Cardiac muscle cell (in vitro differentiated cells and primary cell): ENCODE data around the gene PTBP1. TPM values are rescaled to one million over a fixed set of nuclear protein-coding genes. Genes with fewer than 3 reads are reported as not detected.

Source experiments
- DNase-seq, 2 donors: peaks; one replicate each; pipeline versions ENCODE4 v3.0.0 to v3.0.0-alpha.2; 2010 to 2017; ENCODE audit warnings: low read depth in 1 of 2, low spot score in 1 of 2
- H3K27ac ChIP-seq: fragments of 200-600 bp; sonication (generic); 2 replicates; pipeline ENCODE4 v1.5.1; 2016
- H3K27me3 ChIP-seq: fragments of 200-600 bp; sonication (generic); 2 replicates; pipeline ENCODE4 v1.6.0; 2016; ENCODE audit warnings: control low read depth
- H3K36me3 ChIP-seq: fragments of 200-600 bp; sonication (generic); 2 replicates; pipeline ENCODE4 v1.5.1; 2016; ENCODE audit warnings: control low read depth
- H3K4me1 ChIP-seq: fragments of 200-600 bp; sonication (generic); 2 replicates; pipeline ENCODE4 v1.8.1; 2017; ENCODE audit warnings: low read depth, mild to moderate bottlenecking, mixed run types
- H3K4me3 ChIP-seq: fragments of 200-600 bp; sonication (generic); 2 replicates; pipeline ENCODE4 v1.5.1; 2016; ENCODE audit warnings: mild to moderate bottlenecking
- H3K9me3 ChIP-seq: fragments of 200-600 bp; sonication (generic); 2 replicates; pipeline ENCODE4 v1.5.1; 2017; ENCODE audit warnings: low read depth, mild to moderate bottlenecking, control low read depth
- CTCF ChIP-seq: IDR thresholded peaks from 2 replicates; pipeline ENCODE4 v1.5.1; 2012; ENCODE audit warnings: low read depth, mild to moderate bottlenecking, low read length
- polyA plus RNA-seq: library from polyadenylated mRNA; unstranded; fragments of >200 nt; fragmentation: Nextera tagmentation; extraction: Ambion mirVana; gene quantifications from 2 replicates; pipeline ENCODE4 v1.2.1, GENCODE V29; 2016
- total RNA-seq: library from RNA; depleted of rRNA; stranded (reverse); fragments of >200 nt; gene quantifications from 2 replicates; pipeline ENCODE4 v1.2.3, GENCODE V29; 2016

The PTBP1 gene
- total and polyA plus RNA-seq, 2 experiments from 2014 or later, result 92.7 to 110 TPM

GRCh38 chr19:757811-758668 is 39.2 kb upstream of the PTBP1 start:
- H3K27me3 ChIP-seq, result no peaks in the 10 kb centered on the region
- no peak overlapping the region for H3K27ac ChIP-seq
- no peak for DNase-seq
- H3K4me3 ChIP-seq, result no peak overlapping the region
- H3K36me3 ChIP-seq, result no peaks in the 10 kb centered on the region
- no peak for TF ChIP-seq CTCF
- no peaks in the 10 kb centered on the region for H3K9me3 ChIP-seq
- H3K4me1 ChIP-seq, result no peaks in the 10 kb centered on the region

GRCh38 chr19:763181-763580 is 34.1 kb upstream of the PTBP1 start:
- DNase-seq, result no peak
- TF ChIP-seq CTCF, result no peak
- Histone ChIP-seq H3K27me3 (no peaks in the 10 kb centered on the region), H3K36me3 (no peaks in the 10 kb centered on the region), H3K27ac (no peak overlapping the region), H3K4me1 (no peaks in the 10 kb centered on the region), H3K4me3 (no peak overlapping the region), H3K9me3 (no peaks in the 10 kb centered on the region)

GRCh38 chr19:763869-764268 is 33.4 kb upstream of the PTBP1 start:
- TF ChIP-seq CTCF, result no peak
- no peak for DNase-seq

GRCh38 chr19:764301-764700 is 33.0 kb upstream of the PTBP1 start:
- Histone ChIP-seq H3K27ac (no peak overlapping the region), H3K4me1 (no peaks in the 10 kb centered on the region), H3K36me3 (no peaks in the 10 kb centered on the region), H3K4me3 (no peak overlapping the region), H3K9me3 (no peaks in the 10 kb centered on the region), H3K27me3 (no peaks in the 10 kb centered on the region)
- DNase-seq, result no peak
- TF ChIP-seq CTCF, result no peak

More at GRCh38 chr19:763869-764268, 33.4 kb upstream of the PTBP1 start:
- no peaks in the 10 kb centered on the region for H3K27me3 ChIP-seq
- H3K4me1 ChIP-seq, result no peaks in the 10 kb centered on the region
- H3K9me3 ChIP-seq, result no peaks in the 10 kb centered on the region
- H3K36me3 ChIP-seq, result no peaks in the 10 kb centered on the region
- no peak overlapping the region for H3K4me3 ChIP-seq
- no peak overlapping the region for H3K27ac ChIP-seq

GRCh38 chr19:765179-765738 is 32.0 kb upstream of the PTBP1 start:
- Histone ChIP-seq H3K27me3 (no peaks in the 10 kb centered on the region), H3K4me3 (no peak overlapping the region), H3K36me3 (no peaks in the 10 kb centered on the region), H3K9me3 (no peaks in the 10 kb centered on the region), H3K4me1 (no peaks in the 10 kb centered on the region), H3K27ac (no peak overlapping the region)
- TF ChIP-seq CTCF, result no peak
- DNase-seq, result no peak
